AG04450 (cell line): ENCODE measurements around the gene CPLANE2. TPM values are rescaled to one million over a fixed set of nuclear protein-coding genes. Genes with fewer than 3 reads are reported as not detected.

Experiments
- CTCF ChIA-PET: fragments of 300-600, 350-600 bp; formaldehyde crosslinking; extraction: SDS; loops from one replicate; lab custom pipeline; 2022; ENCODE audit warnings: antibody characterized with exemption, inconsistent platforms; lab: Charles Lee
- POLR2A ChIA-PET: fragments of 350-600 bp; formaldehyde crosslinking; extraction: SDS; loops from one replicate; lab custom pipeline; 2021; ENCODE audit warnings: antibody characterized with exemption, inconsistent platforms; lab: Yijun Ruan, JAX
- DNase-seq: peaks from one replicate; pipeline ENCODE4 v3.0.0-alpha.2; 2011; ENCODE audit warnings: low read depth, low spot score
- H3K27ac ChIP-seq: one replicate; pipeline ENCODE4 v1.5.1; 2012; ENCODE audit warnings: low read depth, low read length, control low read depth
- H3K27me3 ChIP-seq: one replicate; pipeline ENCODE4 v1.6.0; 2012; ENCODE audit warnings: low read length; ENCODE audit not compliant: control insufficient read depth, insufficient read depth
- H3K4me3 ChIP-seq: 2 replicates; pipeline ENCODE4 v1.5.1; 2011; ENCODE audit warnings: mild to moderate bottlenecking, low read depth, low read length, control low read depth
- H3K9me3 ChIP-seq: 2 replicates; pipeline ENCODE4 v1.5.1; 2012; ENCODE audit warnings: low read length; ENCODE audit not compliant: control insufficient read depth, insufficient read depth
- CTCF ChIP-seq: IDR thresholded peaks from 2 replicates; pipeline ENCODE4 v1.5.1; 2011; ENCODE audit warnings: low read depth, low read length, control low read depth, inconsistent platforms
- polyA plus RNA-seq: library from polyadenylated mRNA; depleted of rRNA; stranded (reverse); fragments of >200 nt; gene quantifications from 2 replicates; pipeline ENCODE4 v1.2.3, GENCODE V29; 2011

The CPLANE2 gene
- polyA plus RNA-seq, 1 experiment, result 3.6 TPM

- no peak for TF ChIP-seq CTCF
- Histone ChIP-seq H3K9me3 (no peaks in the 10 kb centered on the region), H3K27me3 (no peaks in the 10 kb centered on the region), H3K4me3 (no peak overlapping the region), H3K27ac (no peak overlapping the region)
- ChIA-PET CTCF (no interaction called here), POLR2A (no interaction called here)
- DNase-seq, result no peak
These were observed 19.5 kb upstream of the CPLANE2 start for GRCh38 chr1:16256478-16256877.

DNA sequence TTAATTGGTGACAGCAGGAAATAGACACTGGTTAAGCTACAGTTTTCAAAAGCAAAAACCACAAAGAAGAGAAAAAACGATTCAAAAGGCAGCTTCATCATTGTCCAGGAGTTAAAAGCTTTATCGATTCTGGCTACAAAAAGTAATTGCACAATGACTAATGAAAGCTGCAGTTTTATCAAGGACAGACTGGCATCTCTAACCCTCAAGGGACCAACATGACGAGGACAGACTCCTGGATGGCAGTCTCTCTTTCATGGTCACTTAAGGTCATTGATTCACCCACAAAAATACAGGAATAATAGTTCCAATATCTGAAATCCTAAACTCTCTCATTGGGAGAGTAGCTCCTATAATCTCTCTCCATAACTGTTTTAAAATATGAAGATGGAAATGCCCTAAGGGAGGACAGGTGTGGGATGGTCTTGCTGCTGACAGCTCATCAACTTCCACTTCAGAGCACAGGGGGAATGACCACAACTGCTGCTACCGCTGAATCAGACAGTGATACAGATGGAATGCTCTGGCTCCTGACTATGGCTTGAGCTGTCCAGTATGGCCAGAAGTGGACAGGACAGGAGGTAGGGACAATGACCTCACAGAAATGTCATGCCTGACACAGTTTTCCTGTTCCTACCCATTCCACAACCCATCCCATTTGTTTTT, 17.4 kb upstream of the CPLANE2 start:
- no peak for DNase-seq
- Histone ChIP-seq H3K4me3 (no peak overlapping the region), H3K27me3 (no peaks in the 10 kb centered on the region), H3K27ac (no peak overlapping the region), H3K9me3 (no peaks in the 10 kb centered on the region)
- ChIA-PET CTCF (interaction anchor here (1.6 to 2.0 kb wide), 2 partner anchors 10 to 172 kb away, joined by 7 read pairs; no protein-coding TSS in a partner anchor), POLR2A (no interaction called here)
- no peak for TF ChIP-seq CTCF

DNA sequence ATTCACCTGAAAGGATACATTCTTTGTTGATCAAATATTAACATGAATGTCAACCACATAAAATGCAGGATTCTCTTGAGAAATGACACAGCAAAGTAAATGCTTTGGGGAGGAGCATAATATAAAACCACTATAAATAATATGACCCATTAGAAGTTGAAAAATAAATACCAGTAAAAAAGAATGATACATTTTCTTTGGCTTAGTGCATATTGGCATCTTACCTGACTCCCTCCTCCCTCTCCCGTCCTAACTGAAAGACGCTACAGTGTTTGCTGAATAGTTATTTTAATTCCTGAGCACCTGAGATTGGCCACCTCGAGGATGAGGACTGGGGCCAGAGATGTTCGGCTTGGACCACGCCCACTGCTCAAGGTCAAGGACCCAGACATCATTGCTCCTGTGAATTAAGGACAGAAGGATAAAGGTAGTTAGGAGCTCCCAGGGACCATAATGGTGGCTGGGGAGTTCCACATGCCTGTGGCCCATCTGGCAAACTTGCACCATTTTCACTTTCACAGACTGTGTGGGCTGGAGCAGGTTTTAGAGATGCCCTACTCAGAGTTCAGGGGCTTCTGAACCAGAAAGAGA, 16.4 kb upstream of the CPLANE2 start:
- H3K4me3 ChIP-seq, result no peak overlapping the region
- no peak for TF ChIP-seq CTCF
- DNase-seq, result no peak
- POLR2A ChIA-PET, result no interaction called here
- CTCF ChIA-PET, result interaction anchor here (1.6 to 2.0 kb wide), 2 partner anchors 9 to 171 kb away, joined by 7 read pairs; no protein-coding TSS in a partner anchor
- H3K27me3 ChIP-seq, result no peaks in the 10 kb centered on the region
- no peak overlapping the region for H3K27ac ChIP-seq
- no peaks in the 10 kb centered on the region for H3K9me3 ChIP-seq

GRCh38 chr1:16252912-16253311, 15.9 kb upstream of the CPLANE2 start:
- CTCF ChIA-PET, result interaction anchor here (0.6 kb wide), 1 partner anchor 15 kb away, joined by 3 read pairs; no protein-coding TSS in a partner anchor
- Histone ChIP-seq H3K9me3 (no peaks in the 10 kb centered on the region), H3K27me3 (no peaks in the 10 kb centered on the region), H3K4me3 (no peak overlapping the region), H3K27ac (no peak overlapping the region)
- no peak for DNase-seq
- POLR2A ChIA-PET, result no interaction called here
- TF ChIP-seq CTCF, result no peak

GRCh38 chr1:16251381-16251780, 14.4 kb upstream of the CPLANE2 start:
- DNase-seq, result no peak
- no peaks in the 10 kb centered on the region for H3K9me3 ChIP-seq
- ChIA-PET CTCF (no interaction called here), POLR2A (no interaction called here)
- H3K4me3 ChIP-seq, result no peak overlapping the region
- H3K27ac ChIP-seq, result no peak overlapping the region
- TF ChIP-seq CTCF, result no peak
- no peaks in the 10 kb centered on the region for H3K27me3 ChIP-seq
